HG02763 (cell line): Measurements from ENCODE around the gene UGGT1.

Experiments
- ATAC-seq: cut with Tn5 transposase; IDR thresholded peaks from one replicate; pipeline ENCODE4 v1.9.1; 2021; ENCODE audit warnings: mild to moderate bottlenecking, moderate library complexity; ENCODE audit not compliant: unreplicated experiment

UGGT1 gene

GRCh38 chr2:128090945-128091725 is at the start of gene UGGT1:
Gene UGGT1 (plus strand): TSS chr2:128091200. CDS start chr2:128091358, 158 bp downstream.
- ATAC-seq: peak; percentile 93

DNA sequence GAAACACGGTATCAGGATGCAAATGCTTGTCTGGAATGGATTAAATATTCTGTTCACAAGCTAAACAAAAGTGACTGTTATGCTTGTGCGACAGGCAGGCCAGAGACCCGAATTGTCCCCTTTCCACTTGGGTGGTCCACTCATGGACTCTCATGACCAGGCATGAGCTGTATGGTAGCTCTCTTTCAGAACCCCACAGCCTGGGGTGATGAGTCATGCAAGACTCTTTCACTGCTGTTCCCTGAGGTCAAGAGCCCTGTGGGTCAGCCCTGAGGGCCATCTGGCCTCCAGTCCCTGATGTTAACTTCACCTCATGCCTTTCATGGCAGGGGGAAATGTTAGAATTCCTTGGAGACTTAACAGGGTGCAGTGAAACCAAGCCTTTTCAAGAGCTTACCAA is 49.4 kb upstream of the UGGT1 start:
- no peak for ATAC-seq

- ATAC-seq: no peak
These were observed 48.0 kb upstream of the UGGT1 start for GRCh38 chr2:128043041-128043440.

GRCh38 chr2:128053331-128053730 is 37.7 kb upstream of the UGGT1 start:
- no peak for ATAC-seq

GRCh38 chr2:128054104-128054885 is 36.7 kb upstream of the UGGT1 start:
- no peak for ATAC-seq

- ATAC-seq: no peak
These were observed 33.7 kb upstream of the UGGT1 start for GRCh38 chr2:128057334-128057733.

DNA sequence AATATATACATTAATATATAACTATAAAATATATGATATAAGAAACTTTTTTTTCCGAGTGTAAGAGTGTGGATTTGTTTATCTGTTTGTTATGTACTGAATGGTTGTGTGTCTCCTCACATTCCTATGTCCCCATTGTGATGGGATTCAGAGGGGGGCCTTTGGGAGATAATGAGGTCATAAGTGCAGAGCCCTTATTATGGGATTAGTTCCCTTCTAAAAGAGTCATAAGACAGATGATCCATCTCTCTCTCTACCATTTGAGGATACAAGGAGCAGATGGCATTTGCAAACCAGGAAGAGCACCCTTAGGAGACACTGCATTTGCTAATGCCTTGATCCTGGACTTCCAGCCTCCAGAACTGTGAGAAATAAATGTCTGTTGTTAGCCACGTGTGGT is 32.9 kb upstream of the UGGT1 start:
- ATAC-seq: no peak

GRCh38 chr2:128062571-128062970 is 28.4 kb upstream of the UGGT1 start:
- no peak for ATAC-seq

- ATAC-seq: no peak
These were observed 26.6 kb upstream of the UGGT1 start for GRCh38 chr2:128064353-128064752.

- no peak for ATAC-seq
These were observed 21.2 kb upstream of the UGGT1 start for GRCh38 chr2:128069769-128070168.

GRCh38 chr2:128073278-128073677 is 17.7 kb upstream of the UGGT1 start:
- ATAC-seq: no peak

DNA sequence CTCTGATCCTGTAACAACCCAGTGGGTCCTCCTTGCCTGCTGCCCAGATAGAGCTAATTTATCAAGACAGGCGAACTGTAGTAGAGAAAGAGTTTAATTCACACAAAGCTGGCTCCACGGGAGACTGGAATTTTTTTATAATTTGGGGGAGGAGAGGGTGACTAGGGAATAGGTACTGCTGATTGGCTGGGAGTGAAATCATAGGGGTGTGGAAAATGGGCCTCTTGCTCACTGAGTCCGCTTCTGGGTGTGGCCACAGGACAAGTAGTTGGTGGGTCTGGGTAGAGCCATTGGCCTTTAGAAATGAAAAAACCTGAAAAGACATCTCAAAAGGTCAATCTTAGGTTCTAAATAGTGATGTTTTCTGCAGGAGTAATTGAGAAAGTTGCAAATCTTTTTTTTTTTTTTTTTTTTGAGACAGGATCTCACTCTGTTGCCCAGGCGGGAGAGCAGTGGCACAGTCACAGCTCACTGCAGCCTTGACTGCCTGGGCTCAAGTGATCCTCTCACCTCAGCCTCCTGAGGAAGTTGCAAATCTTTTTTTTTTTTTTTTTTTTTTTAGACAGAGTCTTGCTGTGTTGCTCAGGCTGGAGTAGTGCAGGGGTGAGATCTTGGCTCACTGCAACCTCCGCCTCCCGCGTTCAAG is 14.4 kb upstream of the UGGT1 start:
- no peak for ATAC-seq

- no peak for ATAC-seq
These were observed 6.2 kb upstream of the UGGT1 start for GRCh38 chr2:128084757-128085156.

DNA sequence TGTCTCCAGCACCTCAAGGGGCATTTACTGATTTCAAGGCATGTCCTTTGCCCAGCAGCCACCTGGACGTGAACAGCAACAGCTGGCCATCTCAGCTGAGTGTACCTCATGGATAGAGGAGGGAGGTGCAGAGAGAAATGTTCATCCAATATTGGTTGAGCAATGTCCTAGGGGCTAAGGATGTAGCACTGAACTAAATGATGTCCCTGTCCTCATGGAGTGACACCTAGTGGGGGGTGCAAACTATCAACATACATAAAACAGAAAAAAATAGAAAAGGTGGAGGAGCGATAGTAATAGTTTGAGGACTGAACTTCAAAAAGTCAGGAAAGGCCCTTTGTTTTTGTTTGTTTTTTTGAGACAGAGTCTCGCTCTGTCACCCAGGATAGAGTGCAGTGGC is 4.8 kb upstream of the UGGT1 start:
- ATAC-seq: no peak

DNA sequence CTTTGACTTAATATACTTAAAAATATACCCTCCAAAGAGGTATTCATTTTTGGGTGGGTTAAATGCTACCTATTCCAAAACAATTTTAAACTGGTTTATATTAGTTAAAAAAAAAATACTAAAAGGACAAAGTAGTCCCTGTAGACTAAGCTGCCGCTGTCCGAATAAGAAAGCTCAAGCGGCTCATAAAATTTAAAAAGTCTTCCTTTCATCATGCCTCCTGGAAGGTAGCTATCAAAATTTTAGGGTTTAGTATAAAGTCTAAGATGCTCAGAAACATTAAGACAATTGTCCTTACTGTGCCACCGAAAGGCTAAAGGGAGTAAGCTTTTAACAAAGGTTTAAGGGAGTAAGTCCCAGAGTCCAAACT is 440 bp upstream of the UGGT1 start:
- ATAC-seq: no peak

DNA sequence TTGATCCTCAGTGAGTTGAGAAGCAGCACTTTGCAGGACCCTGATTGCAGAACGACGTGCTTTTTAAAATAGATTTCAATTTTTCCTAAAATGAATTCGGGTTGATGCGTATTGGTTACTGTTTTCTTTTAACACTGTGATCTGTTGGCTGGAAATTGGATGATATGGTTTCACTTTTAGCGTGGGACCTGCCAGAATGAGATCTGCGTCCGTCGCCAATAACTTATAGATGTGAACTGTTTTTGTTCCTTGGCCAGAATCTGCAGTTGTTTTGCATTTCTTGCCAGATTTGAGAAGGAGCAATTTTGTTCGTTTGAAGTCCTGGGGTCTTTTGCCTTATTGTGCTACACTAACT is 703 bp downstream of the UGGT1 start:
- no peak for ATAC-seq

- no peak for ATAC-seq
These were observed 1.7 kb downstream of the UGGT1 start for GRCh38 chr2:128092656-128093055.

DNA sequence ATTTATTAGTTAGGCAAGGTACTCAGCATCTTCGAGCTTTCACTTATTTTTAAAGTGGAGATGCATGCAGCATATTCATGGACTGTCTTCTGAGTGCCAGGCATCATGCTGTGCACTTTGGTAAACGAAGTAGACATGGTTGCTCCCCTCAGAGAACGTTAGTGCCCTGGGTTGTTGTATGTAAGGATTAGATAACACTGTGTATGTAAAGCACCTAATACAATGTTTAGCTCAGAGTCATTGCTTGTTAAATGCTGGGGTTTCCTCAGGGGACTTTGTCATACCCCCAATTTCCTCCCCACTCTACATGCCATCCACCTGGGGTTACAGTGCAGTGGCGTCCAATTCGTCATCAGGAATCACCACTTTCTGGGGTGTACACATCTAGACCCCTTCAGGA is 2.8 kb downstream of the UGGT1 start:
- ATAC-seq: no peak

DNA sequence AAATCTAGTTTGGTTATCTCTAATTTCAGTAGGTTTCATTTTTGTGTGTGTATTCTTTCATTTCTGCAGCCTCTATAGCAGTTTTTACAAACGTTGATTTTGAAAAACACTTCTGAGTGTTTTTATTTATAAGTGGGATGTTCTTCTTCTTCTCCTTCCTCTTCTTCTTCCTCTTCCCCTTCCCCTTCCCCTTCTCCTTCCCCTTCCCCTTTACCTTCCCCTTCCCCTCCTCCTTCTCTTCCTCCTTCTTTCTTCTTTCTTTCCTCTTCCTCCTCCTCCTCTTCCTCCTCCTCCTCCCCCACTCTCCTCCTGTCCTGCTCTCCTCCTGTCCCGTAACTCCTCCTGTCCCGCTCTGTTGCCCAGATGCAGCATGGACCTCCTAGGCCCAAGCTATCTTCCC is 4.2 kb downstream of the UGGT1 start:
- no peak for ATAC-seq

GRCh38 chr2:128103407-128103806 is 12.4 kb downstream of the UGGT1 start:
- ATAC-seq: no peak

DNA sequence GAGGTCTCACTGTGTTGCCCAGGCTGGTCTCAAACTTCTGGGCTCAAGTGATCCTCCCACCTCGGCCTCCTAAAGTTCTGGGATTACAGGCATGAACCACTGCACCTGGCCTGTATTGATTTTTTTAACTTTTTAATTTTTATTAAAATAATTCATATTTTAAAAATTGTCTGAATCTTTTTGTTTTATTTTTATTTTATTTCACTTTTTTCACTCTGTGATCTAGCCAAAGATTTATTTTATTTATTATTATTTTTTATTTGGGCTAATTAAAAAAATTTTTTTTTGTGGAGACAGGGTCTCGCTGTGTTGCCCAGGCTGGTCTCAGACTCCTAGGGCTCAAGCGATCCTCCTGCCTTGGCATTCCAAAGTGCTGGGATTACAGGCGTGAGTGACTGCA is 14.1 kb downstream of the UGGT1 start:
- no peak for ATAC-seq

GRCh38 chr2:128108166-128108565 is 17.2 kb downstream of the UGGT1 start:
- ATAC-seq: no peak
